C4-2B (cell line): ENCODE data around the gene APBA3.

Experiments used
- CTCF ChIP-seq: fragments of 450-650 bp; conservative IDR thresholded peaks from 2 replicates; pipeline ENCODE4 v1.5.1; 2017; ENCODE audit warnings: mild to moderate bottlenecking
- ZFX ChIP-seq: fragments of 450-650 bp; IDR thresholded peaks from 2 replicates; pipeline ENCODE4 v1.6.1; 2017

- TF ChIP-seq CTCF: no peak
- TF ChIP-seq ZFX: no peak
Observed at GRCh38 chr19:3743486-3743885, 18.0 kb downstream of the APBA3 start.
